ENCODE results near the gene MPL.

DNA sequence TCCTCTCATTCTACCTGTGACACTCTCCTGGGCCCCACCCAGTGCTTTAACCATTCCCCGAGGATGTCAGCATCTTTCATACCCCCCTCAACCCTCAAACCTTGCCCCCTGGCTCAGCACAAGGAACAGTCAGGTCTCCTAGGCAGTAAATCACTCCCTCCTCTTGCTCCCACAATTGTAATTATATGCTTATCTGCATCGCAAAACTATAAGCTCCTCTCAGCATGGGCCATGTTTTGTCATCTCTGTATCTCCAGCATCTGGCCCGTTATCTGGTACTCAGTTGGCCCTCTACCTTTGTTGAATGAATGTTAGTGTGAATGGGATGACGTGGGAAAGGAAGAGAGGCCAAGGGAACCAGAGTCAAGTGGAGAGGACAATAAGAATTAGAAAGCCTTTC lies 32.9 kb downstream of the MPL start:
- TF ChIP-seq, protein P1, sequence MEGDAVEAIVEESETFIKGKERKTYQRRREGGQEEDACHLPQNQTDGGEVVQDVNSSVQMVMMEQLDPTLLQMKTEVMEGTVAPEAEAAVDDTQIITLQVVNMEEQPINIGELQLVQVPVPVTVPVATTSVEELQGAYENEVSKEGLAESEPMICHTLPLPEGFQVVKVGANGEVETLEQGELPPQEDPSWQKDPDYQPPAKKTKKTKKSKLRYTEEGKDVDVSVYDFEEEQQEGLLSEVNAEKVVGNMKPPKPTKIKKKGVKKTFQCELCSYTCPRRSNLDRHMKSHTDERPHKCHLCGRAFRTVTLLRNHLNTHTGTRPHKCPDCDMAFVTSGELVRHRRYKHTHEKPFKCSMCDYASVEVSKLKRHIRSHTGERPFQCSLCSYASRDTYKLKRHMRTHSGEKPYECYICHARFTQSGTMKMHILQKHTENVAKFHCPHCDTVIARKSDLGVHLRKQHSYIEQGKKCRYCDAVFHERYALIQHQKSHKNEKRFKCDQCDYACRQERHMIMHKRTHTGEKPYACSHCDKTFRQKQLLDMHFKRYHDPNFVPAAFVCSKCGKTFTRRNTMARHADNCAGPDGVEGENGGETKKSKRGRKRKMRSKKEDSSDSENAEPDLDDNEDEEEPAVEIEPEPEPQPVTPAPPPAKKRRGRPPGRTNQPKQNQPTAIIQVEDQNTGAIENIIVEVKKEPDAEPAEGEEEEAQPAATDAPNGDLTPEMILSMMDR (IDR thresholded peaks at IDR 0.05; ENCODE audit: poor library complexity), result no peak
- TF ChIP-seq EZH2 (IDR thresholded peaks at IDR 0.05; ENCODE audit: borderline replicate concordance), result no peak

All from hepatocyte (in vitro differentiated cells).